ENCODE measurements around the gene COL24A1. TPM values are rescaled to one million over a fixed set of nuclear protein-coding genes. Genes with fewer than 3 reads are reported as not detected.

The COL24A1 gene
- total and polyA plus RNA-seq, 2 of the 8 experiments (the other 6 are each of a cell fraction or from before 2014, with no cell fraction given): 0.23 to 1.1 TPM

DNA sequence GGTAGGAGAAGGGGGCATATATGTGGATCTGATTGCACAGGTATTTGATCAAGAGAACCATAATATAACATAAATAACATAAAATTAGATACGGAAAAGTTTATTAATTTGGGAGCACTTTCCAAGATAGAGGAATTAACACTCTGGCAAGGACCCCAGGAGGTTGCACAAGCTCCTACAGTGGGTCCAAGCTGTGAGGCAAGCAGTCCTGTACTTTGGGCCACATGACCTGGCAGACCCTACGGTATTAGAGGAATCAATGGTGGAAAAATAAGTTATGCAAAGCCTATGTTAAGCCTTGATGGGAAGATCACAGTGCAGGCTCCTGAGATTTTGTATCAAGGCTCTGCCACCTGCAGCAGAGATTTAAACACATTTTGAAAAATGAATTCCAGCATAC, 220.1 kb downstream of the COL24A1 start (continued):
- TF ChIP-seq, protein P1, sequence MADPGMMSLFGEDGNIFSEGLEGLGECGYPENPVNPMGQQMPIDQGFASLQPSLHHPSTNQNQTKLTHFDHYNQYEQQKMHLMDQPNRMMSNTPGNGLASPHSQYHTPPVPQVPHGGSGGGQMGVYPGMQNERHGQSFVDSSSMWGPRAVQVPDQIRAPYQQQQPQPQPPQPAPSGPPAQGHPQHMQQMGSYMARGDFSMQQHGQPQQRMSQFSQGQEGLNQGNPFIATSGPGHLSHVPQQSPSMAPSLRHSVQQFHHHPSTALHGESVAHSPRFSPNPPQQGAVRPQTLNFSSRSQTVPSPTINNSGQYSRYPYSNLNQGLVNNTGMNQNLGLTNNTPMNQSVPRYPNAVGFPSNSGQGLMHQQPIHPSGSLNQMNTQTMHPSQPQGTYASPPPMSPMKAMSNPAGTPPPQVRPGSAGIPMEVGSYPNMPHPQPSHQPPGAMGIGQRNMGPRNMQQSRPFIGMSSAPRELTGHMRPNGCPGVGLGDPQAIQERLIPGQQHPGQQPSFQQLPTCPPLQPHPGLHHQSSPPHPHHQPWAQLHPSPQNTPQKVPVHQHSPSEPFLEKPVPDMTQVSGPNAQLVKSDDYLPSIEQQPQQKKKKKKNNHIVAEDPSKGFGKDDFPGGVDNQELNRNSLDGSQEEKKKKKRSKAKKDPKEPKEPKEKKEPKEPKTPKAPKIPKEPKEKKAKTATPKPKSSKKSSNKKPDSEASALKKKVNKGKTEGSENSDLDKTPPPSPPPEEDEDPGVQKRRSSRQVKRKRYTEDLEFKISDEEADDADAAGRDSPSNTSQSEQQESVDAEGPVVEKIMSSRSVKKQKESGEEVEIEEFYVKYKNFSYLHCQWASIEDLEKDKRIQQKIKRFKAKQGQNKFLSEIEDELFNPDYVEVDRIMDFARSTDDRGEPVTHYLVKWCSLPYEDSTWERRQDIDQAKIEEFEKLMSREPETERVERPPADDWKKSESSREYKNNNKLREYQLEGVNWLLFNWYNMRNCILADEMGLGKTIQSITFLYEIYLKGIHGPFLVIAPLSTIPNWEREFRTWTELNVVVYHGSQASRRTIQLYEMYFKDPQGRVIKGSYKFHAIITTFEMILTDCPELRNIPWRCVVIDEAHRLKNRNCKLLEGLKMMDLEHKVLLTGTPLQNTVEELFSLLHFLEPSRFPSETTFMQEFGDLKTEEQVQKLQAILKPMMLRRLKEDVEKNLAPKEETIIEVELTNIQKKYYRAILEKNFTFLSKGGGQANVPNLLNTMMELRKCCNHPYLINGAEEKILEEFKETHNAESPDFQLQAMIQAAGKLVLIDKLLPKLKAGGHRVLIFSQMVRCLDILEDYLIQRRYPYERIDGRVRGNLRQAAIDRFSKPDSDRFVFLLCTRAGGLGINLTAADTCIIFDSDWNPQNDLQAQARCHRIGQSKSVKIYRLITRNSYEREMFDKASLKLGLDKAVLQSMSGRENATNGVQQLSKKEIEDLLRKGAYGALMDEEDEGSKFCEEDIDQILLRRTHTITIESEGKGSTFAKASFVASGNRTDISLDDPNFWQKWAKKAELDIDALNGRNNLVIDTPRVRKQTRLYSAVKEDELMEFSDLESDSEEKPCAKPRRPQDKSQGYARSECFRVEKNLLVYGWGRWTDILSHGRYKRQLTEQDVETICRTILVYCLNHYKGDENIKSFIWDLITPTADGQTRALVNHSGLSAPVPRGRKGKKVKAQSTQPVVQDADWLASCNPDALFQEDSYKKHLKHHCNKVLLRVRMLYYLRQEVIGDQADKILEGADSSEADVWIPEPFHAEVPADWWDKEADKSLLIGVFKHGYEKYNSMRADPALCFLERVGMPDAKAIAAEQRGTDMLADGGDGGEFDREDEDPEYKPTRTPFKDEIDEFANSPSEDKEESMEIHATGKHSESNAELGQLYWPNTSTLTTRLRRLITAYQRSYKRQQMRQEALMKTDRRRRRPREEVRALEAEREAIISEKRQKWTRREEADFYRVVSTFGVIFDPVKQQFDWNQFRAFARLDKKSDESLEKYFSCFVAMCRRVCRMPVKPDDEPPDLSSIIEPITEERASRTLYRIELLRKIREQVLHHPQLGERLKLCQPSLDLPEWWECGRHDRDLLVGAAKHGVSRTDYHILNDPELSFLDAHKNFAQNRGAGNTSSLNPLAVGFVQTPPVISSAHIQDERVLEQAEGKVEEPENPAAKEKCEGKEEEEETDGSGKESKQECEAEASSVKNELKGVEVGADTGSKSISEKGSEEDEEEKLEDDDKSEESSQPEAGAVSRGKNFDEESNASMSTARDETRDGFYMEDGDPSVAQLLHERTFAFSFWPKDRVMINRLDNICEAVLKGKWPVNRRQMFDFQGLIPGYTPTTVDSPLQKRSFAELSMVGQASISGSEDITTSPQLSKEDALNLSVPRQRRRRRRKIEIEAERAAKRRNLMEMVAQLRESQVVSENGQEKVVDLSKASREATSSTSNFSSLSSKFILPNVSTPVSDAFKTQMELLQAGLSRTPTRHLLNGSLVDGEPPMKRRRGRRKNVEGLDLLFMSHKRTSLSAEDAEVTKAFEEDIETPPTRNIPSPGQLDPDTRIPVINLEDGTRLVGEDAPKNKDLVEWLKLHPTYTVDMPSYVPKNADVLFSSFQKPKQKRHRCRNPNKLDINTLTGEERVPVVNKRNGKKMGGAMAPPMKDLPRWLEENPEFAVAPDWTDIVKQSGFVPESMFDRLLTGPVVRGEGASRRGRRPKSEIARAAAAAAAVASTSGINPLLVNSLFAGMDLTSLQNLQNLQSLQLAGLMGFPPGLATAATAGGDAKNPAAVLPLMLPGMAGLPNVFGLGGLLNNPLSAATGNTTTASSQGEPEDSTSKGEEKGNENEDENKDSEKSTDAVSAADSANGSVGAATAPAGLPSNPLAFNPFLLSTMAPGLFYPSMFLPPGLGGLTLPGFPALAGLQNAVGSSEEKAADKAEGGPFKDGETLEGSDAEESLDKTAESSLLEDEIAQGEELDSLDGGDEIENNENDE (IDR thresholded peaks at IDR 0.05; ENCODE audit: insufficient replicate concordance, low read length): no peak
- TF ChIP-seq TEAD4 (IDR thresholded peaks at IDR 0.05; ENCODE audit: low read depth, low read length): no peak
- no peak for TF ChIP-seq BACH1 (IDR thresholded peaks at IDR 0.05; ENCODE audit: low read length)

Measured in H1 (cell line).